K562 (cell line): Measurements from ENCODE around the gene NFS1. TPM values are rescaled to one million over a fixed set of nuclear protein-coding genes. Genes with fewer than 3 reads are reported as not detected.

Experiments
- CXXC5 ChIP-seq: fragments of 250-450 bp; sonication (Bioruptor Pico); IDR thresholded peaks from 2 replicates; pipeline ENCODE4 v1.8.0; 2022; ENCODE audit warnings: inconsistent platforms, mild to moderate bottlenecking, moderate library complexity
- ETV1 ChIP-seq: fragments of 450-650 bp; conservative IDR thresholded peaks from 2 replicates; pipeline ENCODE4 v1.6.1; 2016; ENCODE audit warnings: missing genetic modification characterization, control low read depth, low read depth, missing compliant biosample characterization
- GABPB1 ChIP-seq: sonication (generic); formaldehyde crosslinking; IDR thresholded peaks from 2 replicates; pipeline ENCODE4 v1.8.0; 2022; ENCODE audit warnings: mild to moderate bottlenecking, missing genetic modification reagents
- MAFF ChIP-seq: IDR thresholded peaks from 2 replicates; pipeline ENCODE4 v1.6.1; 2012; ENCODE audit warnings: low read length, improper control_type of control experiment
- MECOM ChIP-seq: fragments of 250-450 bp; sonication (Bioruptor Pico); IDR thresholded peaks from 2 replicates; pipeline ENCODE4 v1.8.0; 2022; ENCODE audit warnings: inconsistent platforms
- MLLT1 ChIP-seq, 2 experiments: fragments of 450-650 bp; IDR thresholded peaks; 2 replicates each; pipeline ENCODE4 v1.6.1; 2016
- NBN ChIP-seq: fragments of 450-650 bp; IDR thresholded peaks from 2 replicates; pipeline ENCODE4 v1.6.1; 2016; ENCODE audit warnings: low read depth, mild to moderate bottlenecking
- POLR2G ChIP-seq: fragments of 200-400 bp; formaldehyde crosslinking; IDR thresholded peaks from 2 replicates; pipeline ENCODE4 v1.6.1; 2017; ENCODE audit warnings: low read depth, mild to moderate bottlenecking, antibody characterized with exemption, low read length, moderate library complexity
- TEAD4 ChIP-seq, 2 experiments: sonication (generic) in 1 of 2; formaldehyde crosslinking in 1 of 2; IDR thresholded peaks; 2 replicates each; pipeline versions ENCODE4 v1.6.1 to v1.8.0; 2012 to 2022; ENCODE audit warnings: borderline replicate concordance in 1 of 2, inconsistent platforms in 1 of 2, low read length in 1 of 2, mild to moderate bottlenecking in 1 of 2, missing genetic modification reagents in 1 of 2
- ZNF318 ChIP-seq, 2 experiments: fragments of 450-650 bp; IDR thresholded peaks; 2 replicates each; pipeline ENCODE4 v1.6.1; 2016; ENCODE audit warnings: mild to moderate bottlenecking in 2 of 2, borderline replicate concordance in 1 of 2, low read depth in 1 of 2, moderate library complexity in 1 of 2
- ZNF395 ChIP-seq: fragments of 200-800 bp; sonication (Bioruptor generic); IDR thresholded peaks from 2 replicates; pipeline ENCODE4 v1.6.1; 2017; ENCODE audit warnings: missing genetic modification characterization, missing compliant biosample characterization
- ZNF644 ChIP-seq: fragments of 200-800 bp; sonication (Bioruptor generic); IDR thresholded peaks from 2 replicates; pipeline ENCODE4 v1.6.1; 2016; ENCODE audit warnings: low read depth, missing genetic modification characterization, missing compliant biosample characterization
- polyA plus RNA-seq, 8 experiments: library from polyadenylated mRNA; depleted of rRNA in 4 of 8; stranded (reverse) in 5 of 8; unstranded in 3 of 8; fragments of >200 nt; fragmentation: Nextera tagmentation in 2 of 8; fragmentation: Illumina TruSeq in 1 of 8; extraction: Ambion mirVana in 2 of 8; extraction: Trizol in 1 of 8; gene quantifications; 2 replicates each; pipeline versions ENCODE4 v1.2.1 to v1.2.3, GENCODE V29; 2011 to 2014; ENCODE audit warnings: inconsistent platforms in 1 of 8, missing spikeins in 1 of 8
- total RNA-seq, 7 experiments: library from RNA; depleted of rRNA in 6 of 7; stranded (reverse); fragments of >200 nt in 6 of 7; fragmentation: Illumina TruSeq in 2 of 7; extraction: Trizol in 2 of 7; gene quantifications; 2 replicates each; pipeline versions ENCODE4 v1.2.1 to v1.2.3, GENCODE V29; 2011 to 2021; ENCODE audit warnings: low replicate concordance in 1 of 7
- TF ChIP-seq, protein P1 (sequence below): fragments of 450-650 bp; IDR thresholded peaks from 2 replicates; pipeline ENCODE4 v1.6.1; 2016; ENCODE audit warnings: antibody characterized with exemption

NFS1 gene
- total and polyA plus RNA-seq, 9 of the 15 experiments (the other 6 are each of a cell fraction or from before 2014, with no cell fraction given): 11.5 to 84.8 (median 47.1) TPM

- 0 out of 2 replicates have a peak, but pooled peaks have one; percentile 11 for TF ChIP-seq MECOM
- peak; percentile 76 to 87; a peak in 3 of 4 replicates for TF ChIP-seq MLLT1 (IDR thresholded peaks at IDR 0.05)
- peak in 1 of 2 experiments; percentile 45; a peak in 1 of 4 replicates for TF ChIP-seq ZNF318 (IDR thresholded peaks at IDR 0.05; ENCODE audit: borderline replicate concordance in 1 of 2, low read depth in 1 of 2)
- no peak for TF ChIP-seq ETV1 (tag)
- TF ChIP-seq MAFF: peak; percentile 84
- TF ChIP-seq ZNF644: peak; percentile 86
- 0 out of 2 replicates have a peak, but pooled peaks have one; percentile 18 for TF ChIP-seq GABPB1 (CRISPR knock-in tag)
- peak; percentile 16; the same call in 1 of the 2 replicates for TF ChIP-seq CXXC5 (CRISPR knock-in tag)
- peak; percentile 82 for TF ChIP-seq ZNF395 (CRISPR knock-in tag)
- peak; percentile 64 for TF ChIP-seq POLR2G
- TF ChIP-seq NBN: peak; percentile 70
- TF ChIP-seq, protein P1, sequence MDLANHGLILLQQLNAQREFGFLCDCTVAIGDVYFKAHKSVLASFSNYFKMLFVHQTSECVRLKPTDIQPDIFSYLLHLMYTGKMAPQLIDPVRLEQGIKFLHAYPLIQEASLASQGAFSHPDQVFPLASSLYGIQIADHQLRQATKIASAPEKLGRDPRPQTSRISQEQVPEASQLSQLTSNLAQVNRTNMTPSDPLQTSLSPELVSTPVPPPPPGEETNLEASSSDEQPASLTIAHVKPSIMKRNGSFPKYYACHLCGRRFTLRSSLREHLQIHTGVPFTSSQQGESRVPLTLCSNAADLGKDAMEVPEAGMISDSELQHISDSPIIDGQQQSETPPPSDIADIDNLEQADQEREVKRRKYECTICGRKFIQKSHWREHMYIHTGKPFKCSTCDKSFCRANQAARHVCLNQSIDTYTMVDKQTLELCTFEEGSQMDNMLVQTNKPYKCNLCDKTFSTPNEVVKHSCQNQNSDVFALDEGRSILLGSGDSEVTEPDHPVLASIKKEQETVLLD: peak; percentile 54; the same call in 1 of the 2 replicates
- TF ChIP-seq TEAD4 (IDR thresholded peaks at IDR 0.05; ENCODE audit: low read length): no peak
- TF ChIP-seq TEAD4 (CRISPR knock-in tag; IDR thresholded peaks at IDR 0.05; ENCODE audit: borderline replicate concordance): no peak
Measured at GRCh38 chr20:35743693-35744491, 44.7 kb upstream of the NFS1 start (continued).
